AG10803 (cell line): ENCODE results near the gene NOL4.
"Not testable (repeated sequence)": the region's sequence is repeated elsewhere in the genome, so short reads cannot be mapped to it uniquely, and the experiment has no call there.

Experiments
- DNase-seq: peaks from one replicate; pipeline ENCODE4 v3.0.0; 2010; ENCODE audit warnings: low read depth
- H3K4me3 ChIP-seq: 2 replicates; pipeline ENCODE4 v1.5.1; 2011; ENCODE audit warnings: mild to moderate bottlenecking, low read length, control low read depth
- TF ChIP-seq, protein P1 (sequence below): conservative IDR thresholded peaks from 2 replicates; pipeline ENCODE4 v1.5.1; 2011; ENCODE audit warnings: mild to moderate bottlenecking, low read length, control low read depth, inconsistent platforms

Gene NOL4, protein sequence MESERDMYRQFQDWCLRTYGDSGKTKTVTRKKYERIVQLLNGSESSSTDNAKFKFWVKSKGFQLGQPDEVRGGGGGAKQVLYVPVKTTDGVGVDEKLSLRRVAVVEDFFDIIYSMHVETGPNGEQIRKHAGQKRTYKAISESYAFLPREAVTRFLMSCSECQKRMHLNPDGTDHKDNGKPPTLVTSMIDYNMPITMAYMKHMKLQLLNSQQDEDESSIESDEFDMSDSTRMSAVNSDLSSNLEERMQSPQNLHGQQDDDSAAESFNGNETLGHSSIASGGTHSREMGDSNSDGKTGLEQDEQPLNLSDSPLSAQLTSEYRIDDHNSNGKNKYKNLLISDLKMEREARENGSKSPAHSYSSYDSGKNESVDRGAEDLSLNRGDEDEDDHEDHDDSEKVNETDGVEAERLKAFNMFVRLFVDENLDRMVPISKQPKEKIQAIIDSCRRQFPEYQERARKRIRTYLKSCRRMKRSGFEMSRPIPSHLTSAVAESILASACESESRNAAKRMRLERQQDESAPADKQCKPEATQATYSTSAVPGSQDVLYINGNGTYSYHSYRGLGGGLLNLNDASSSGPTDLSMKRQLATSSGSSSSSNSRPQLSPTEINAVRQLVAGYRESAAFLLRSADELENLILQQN

GRCh38 chr18:34224423-34225217 lies at the start of gene NOL4:
Gene NOL4, minus strand, starts transcription at chr18:34224913. Its CDS starts 1,660 bp downstream, at chr18:34223253.
- DNase-seq, result no peak
- peak within 1 kb of the TSS; percentile 34 for H3K4me3 ChIP-seq
- TF ChIP-seq, protein P1, sequence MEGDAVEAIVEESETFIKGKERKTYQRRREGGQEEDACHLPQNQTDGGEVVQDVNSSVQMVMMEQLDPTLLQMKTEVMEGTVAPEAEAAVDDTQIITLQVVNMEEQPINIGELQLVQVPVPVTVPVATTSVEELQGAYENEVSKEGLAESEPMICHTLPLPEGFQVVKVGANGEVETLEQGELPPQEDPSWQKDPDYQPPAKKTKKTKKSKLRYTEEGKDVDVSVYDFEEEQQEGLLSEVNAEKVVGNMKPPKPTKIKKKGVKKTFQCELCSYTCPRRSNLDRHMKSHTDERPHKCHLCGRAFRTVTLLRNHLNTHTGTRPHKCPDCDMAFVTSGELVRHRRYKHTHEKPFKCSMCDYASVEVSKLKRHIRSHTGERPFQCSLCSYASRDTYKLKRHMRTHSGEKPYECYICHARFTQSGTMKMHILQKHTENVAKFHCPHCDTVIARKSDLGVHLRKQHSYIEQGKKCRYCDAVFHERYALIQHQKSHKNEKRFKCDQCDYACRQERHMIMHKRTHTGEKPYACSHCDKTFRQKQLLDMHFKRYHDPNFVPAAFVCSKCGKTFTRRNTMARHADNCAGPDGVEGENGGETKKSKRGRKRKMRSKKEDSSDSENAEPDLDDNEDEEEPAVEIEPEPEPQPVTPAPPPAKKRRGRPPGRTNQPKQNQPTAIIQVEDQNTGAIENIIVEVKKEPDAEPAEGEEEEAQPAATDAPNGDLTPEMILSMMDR, result no peak

- DNase-seq, result not testable (repeated sequence)
Measured at GRCh38 chr18:34266029-34266428, 41.3 kb upstream of the NOL4 start.

DNA sequence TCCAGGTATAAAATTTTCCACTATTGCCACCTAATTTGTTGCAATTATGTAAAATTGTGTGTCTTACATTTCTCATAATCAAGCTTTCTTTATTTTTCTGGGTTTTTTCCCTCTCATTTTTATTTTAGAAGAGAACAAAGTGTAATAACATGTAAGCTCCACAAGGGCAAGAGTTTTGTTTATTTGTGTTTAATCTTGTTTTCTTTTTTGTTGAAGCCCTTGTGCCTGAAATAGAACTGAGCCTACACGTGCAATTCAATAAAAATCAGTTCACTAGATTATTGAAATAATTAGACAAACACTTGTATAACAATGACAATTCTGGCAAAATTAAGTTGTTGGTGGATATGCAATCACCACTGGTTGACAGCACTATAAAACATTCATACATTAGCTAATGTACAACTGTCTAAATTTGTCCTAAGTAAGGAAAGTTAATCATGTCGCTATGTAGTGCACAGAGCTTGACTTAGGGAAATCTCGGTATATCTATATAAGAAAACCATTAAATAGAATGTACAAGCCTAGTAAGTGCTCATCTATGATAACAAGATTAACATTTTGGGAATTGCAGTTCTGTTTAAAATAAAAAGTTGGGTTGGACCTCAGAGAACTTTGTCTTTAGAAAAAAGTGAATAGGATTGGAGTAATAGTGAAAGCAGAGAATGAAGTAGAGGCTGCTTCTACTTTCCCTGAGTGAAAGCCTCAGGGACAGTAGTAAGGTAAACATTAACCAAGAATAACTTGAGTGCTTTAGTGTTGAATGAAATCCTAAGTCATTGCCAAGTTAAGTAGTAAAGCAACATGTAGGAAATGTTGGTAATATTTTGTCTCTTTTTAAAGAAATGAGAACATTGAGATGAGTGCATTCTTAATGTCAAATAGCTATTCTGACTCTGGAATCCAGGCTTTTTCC lies 37.4 kb upstream of the NOL4 start:
- no peak overlapping the region for H3K4me3 ChIP-seq
- TF ChIP-seq, protein P1, result no peak
- DNase-seq, result no peak

More at GRCh38 chr18:34266029-34266428, 41.3 kb upstream of the NOL4 start:
- not testable (repeated sequence) for H3K4me3 ChIP-seq

DNA sequence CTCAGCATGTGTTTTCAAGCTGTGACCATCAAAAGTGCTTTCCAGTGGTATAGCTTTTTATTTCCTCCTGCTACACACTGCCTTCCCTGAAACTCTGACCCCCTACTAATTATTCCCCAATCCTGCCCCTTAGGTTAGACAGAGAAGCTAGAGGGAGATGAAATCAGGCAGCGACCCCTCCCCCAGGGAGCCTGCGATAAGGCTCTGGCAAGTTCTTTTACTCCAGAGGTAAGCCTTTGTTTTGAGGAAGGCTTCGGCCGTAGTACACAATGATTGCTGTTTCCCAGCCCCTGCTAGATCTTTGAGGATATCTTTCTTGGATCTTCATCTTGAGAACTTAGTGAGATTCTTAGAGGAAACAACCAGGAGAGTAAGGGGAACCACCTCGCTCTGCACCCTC lies 33.5 kb upstream of the NOL4 start:
- TF ChIP-seq, protein P1, result no peak
- H3K4me3 ChIP-seq, result no peak overlapping the region
- no peak for DNase-seq

GRCh38 chr18:34251919-34252318 lies 27.2 kb upstream of the NOL4 start:
- no peak for DNase-seq
- TF ChIP-seq, protein P1, result no peak
- no peak overlapping the region for H3K4me3 ChIP-seq

DNA sequence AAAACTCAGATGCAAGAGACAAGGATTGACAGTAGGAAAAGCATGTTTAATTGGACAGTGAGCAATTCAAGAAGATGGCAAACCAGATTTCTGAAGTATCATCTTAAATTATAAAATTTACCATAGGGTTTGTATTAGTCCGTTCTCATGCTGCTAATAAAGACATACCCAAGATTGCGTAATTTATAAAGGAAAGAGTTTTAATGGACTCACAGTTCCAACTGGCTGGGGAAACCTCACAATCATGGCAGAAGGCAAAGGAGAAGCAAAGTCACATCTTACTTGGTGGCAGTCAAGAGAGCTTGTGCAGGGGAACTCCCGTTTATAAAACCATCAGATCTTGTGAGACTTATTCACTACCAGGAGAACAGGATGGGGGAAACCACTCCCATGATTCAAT lies 24.0 kb upstream of the NOL4 start:
- TF ChIP-seq, protein P1, result no peak
- DNase-seq, result no peak
- H3K4me3 ChIP-seq, result no peak overlapping the region
